ACC112 (cell line): ENCODE measurements around the gene FCHSD2.

ENCODE experiments used
- H2AFZ ChIP-seq: fragments of 200-600 bp; sonication (generic); one replicate; pipeline ENCODE4 v1.6.0; 2017; ENCODE audit warnings: antibody characterized with exemption, low read length; ENCODE audit not compliant: unreplicated experiment
- H3K27ac ChIP-seq: fragments of 200-600 bp; sonication (generic); 2 replicates; pipeline ENCODE4 v1.5.1; 2014; ENCODE audit warnings: low read depth, mild to moderate bottlenecking, antibody characterized with exemption, low read length, moderate library complexity
- H3K27me3 ChIP-seq: fragments of 200-600 bp; sonication (generic); 2 replicates; pipeline ENCODE4 v1.6.1; 2014; ENCODE audit warnings: mild to moderate bottlenecking, antibody characterized with exemption, low read length, moderate library complexity, mixed read lengths; ENCODE audit not compliant: insufficient read depth
- H3K36me3 ChIP-seq: fragments of 200-600 bp; sonication (generic); 2 replicates; pipeline ENCODE4 v1.6.1; 2016; ENCODE audit warnings: mild to moderate bottlenecking, antibody characterized with exemption, low read length, moderate library complexity, mixed read lengths; ENCODE audit not compliant: insufficient read depth
- H3K4me1 ChIP-seq: fragments of 200-600 bp; sonication (generic); one replicate; pipeline ENCODE4 v1.6.1; 2016; ENCODE audit warnings: low read length, mixed read lengths; ENCODE audit not compliant: insufficient read depth, unreplicated experiment, control insufficient read depth
- H3K4me3 ChIP-seq: fragments of 200-600 bp; sonication (generic); 2 replicates; pipeline ENCODE4 v1.5.1; 2014; ENCODE audit warnings: mild to moderate bottlenecking, low read depth, low read length
- H3K79me2 ChIP-seq: fragments of 200-600 bp; sonication (generic); one replicate; pipeline ENCODE4 v1.6.0; 2016; ENCODE audit warnings: low read length; ENCODE audit not compliant: control insufficient read depth, unreplicated experiment, insufficient read depth

Gene FCHSD2

DNA sequence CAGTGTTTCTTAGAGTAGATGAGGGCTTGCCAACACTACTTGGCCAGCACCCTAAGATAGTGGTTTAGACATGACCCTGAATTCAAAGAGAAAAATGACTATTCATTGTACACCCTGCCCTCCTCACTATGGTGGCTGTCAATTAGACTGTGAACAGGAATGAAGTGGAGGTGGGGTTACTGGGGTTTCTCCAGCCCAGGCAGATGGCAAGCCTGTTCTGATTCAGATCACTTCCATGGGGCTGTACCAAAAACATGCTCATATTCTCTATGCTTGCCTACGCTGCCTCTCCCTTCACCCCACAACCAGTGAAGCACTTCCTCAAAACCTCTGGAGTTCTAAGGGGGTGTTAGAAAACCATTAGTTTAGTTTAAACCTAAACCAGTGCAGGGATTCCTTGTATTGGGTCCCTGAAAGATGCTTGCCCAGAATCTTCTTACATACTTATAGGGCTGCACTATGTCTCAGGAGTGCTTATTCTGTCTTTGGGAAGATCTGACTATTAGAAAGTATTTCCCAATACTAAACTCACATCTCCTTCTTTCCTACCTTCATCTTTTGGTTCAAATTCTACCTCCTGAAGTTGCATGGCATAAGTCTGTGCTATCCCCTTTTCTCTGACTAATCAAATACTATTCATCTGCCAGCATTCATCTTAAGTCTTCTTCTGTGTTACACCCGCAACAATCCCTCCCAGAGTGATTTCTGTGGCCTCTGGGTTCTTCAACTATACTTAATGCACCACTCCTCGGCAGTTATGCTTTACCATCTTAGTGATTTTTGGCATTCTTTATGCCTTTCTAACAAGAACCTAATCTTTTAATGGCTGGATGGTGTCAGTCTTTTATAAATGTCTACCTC is 256.1 kb downstream of the FCHSD2 start:
- H3K4me1 ChIP-seq = no peaks in the 10 kb centered on the region
- H3K36me3 ChIP-seq = peaks cover 8% of the 10 kb centered on the region; the same call in 1 of the 2 replicates
- no peaks in the 10 kb centered on the region for H3K27me3 ChIP-seq
- H3K27ac ChIP-seq = no peak overlapping the region
- H3K79me2 ChIP-seq = no peaks in the 10 kb centered on the region
- no peak overlapping the region for H3K4me3 ChIP-seq
- H2AFZ ChIP-seq = no peak overlapping the region

DNA sequence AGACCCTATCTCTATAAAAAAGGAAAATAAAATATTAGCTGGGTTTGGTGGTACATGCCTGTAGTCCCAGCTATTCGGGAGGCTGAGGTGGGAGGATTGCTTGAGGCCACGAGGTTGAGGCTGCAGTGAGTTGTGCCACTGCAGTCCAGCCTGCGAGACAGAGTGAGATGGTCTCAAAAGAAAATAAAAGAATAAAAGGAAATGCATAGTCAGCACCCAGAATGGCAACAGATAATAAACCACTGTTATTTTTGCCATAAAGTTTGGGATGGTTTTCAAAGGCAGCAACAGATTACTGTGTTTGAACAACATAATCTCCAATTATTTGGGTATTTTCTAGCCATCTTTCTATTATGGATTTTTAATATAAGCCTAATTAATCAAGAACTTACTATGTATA is 266.0 kb downstream of the FCHSD2 start:
- Histone ChIP-seq H3K4me3 (no peak overlapping the region), H2AFZ (no peak overlapping the region), H3K27ac (no peak overlapping the region), H3K36me3 (no peaks in the 10 kb centered on the region), H3K4me1 (no peaks in the 10 kb centered on the region), H3K79me2 (no peaks in the 10 kb centered on the region), H3K27me3 (no peaks in the 10 kb centered on the region)

DNA sequence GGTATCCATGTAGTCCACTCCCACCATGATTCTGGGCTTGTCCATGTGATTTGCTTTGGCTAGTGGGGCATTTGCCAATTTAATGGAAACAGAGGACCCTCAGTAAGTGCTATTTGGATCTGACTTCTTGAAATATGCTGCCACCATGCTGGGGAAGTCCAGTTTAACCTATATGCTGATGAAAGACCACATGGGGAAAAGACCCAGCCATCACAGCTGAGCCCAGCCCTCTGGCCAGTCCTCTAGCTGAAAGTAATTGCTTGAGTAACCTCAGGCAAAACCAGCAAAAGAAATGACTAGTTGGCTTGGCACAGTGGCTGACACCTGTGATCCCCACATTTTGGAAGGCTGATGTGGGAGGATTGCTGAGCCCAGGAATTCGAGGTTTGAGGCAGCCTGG is 266.4 kb downstream of the FCHSD2 start:
- Histone ChIP-seq H3K27me3 (no peaks in the 10 kb centered on the region), H3K27ac (no peak overlapping the region), H3K4me3 (no peak overlapping the region), H3K36me3 (no peaks in the 10 kb centered on the region), H3K4me1 (no peaks in the 10 kb centered on the region), H3K79me2 (no peaks in the 10 kb centered on the region), H2AFZ (no peak overlapping the region)

DNA sequence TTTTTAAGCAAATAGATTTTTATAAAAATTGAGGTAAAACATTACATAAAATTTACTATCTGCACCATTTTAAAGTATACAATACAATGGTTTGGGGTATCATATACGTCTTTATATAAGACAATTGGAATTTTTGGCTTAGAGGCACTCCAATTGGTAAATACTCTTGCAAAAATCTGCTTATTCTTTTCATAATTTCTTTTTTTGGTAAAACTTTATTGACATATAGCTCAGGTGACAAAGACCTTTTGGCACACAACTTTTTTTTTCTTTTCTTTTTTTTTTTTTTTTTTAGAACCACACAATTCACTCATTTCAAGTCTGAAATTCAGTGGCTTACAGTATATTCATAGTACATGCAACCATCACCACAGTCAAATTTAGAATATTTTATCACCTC is 270.1 kb downstream of the FCHSD2 start:
- no peaks in the 10 kb centered on the region for H3K4me1 ChIP-seq
- no peak overlapping the region for H3K27ac ChIP-seq
- H3K27me3 ChIP-seq = no peaks in the 10 kb centered on the region
- no peaks in the 10 kb centered on the region for H3K79me2 ChIP-seq
- H2AFZ ChIP-seq = no peak overlapping the region
- no peak overlapping the region for H3K4me3 ChIP-seq
- H3K36me3 ChIP-seq = no peaks in the 10 kb centered on the region

DNA sequence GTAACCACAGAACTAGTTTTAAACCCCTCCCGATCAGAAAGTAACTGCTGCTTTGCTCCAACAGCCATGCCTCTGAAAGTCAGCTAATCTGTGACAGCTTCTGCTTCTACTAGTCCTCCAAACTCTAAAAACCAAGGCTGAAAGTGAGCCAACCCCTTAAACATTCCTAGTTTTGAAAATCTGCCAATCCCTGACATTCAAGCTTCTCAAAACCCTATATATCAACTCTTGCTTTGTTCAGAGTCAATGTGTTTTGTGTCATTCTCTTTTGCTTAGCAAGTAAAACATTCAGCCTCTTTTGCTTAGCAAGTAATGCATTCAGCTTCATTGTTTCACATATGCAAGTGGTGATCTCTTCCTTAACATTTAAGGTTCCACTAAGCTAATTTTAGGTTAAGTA is 271.0 kb downstream of the FCHSD2 start:
- Histone ChIP-seq H2AFZ (no peak overlapping the region), H3K4me3 (no peak overlapping the region), H3K27ac (no peak overlapping the region), H3K4me1 (peaks cover under 1% of the 10 kb centered on the region), H3K27me3 (no peaks in the 10 kb centered on the region), H3K36me3 (no peaks in the 10 kb centered on the region), H3K79me2 (no peaks in the 10 kb centered on the region)

DNA sequence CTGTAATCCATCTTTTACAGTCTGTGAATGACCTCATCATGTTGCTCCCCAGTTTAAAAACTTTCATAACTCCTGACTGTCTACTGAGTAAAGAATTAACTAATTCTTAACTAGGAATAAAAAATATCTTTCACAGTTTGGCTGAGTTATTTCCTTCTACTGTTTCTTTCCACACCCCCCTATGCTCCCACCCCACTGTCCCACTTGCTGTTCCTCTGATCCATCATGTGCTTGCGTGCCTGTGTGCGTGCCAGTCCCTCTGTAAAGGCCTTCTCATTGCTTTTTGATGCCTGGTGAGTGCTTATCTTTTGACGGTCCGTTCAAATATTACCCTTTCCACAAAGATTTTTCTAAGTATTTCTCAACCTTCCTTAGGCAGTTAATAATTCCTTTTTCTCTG is 272.3 kb downstream of the FCHSD2 start:
- no peaks in the 10 kb centered on the region for H3K27me3 ChIP-seq
- H2AFZ ChIP-seq = no peak overlapping the region
- no peak overlapping the region for H3K27ac ChIP-seq
- H3K4me3 ChIP-seq = no peak overlapping the region
- no peaks in the 10 kb centered on the region for H3K79me2 ChIP-seq
- H3K4me1 ChIP-seq = peaks cover 10% of the 10 kb centered on the region
- no peaks in the 10 kb centered on the region for H3K36me3 ChIP-seq

DNA sequence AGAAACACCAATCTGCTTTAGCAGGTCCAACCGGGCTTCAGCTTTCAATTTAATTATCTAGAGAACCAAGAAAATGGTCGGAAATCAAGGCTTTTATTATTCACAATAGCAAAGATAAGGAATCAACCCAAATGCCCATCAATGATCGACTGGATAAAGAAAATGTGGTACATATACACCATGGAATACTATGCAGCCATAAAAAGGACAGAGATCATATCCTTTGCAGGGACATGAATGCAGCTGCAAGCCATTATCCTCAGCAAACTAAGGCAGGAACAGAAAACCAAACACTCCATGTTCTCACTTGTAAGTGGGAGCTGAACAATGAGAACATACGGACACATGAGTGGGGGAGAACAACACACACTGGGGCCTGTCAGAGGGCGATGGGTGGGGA is 274.1 kb downstream of the FCHSD2 start:
- no peaks in the 10 kb centered on the region for H3K36me3 ChIP-seq

DNA sequence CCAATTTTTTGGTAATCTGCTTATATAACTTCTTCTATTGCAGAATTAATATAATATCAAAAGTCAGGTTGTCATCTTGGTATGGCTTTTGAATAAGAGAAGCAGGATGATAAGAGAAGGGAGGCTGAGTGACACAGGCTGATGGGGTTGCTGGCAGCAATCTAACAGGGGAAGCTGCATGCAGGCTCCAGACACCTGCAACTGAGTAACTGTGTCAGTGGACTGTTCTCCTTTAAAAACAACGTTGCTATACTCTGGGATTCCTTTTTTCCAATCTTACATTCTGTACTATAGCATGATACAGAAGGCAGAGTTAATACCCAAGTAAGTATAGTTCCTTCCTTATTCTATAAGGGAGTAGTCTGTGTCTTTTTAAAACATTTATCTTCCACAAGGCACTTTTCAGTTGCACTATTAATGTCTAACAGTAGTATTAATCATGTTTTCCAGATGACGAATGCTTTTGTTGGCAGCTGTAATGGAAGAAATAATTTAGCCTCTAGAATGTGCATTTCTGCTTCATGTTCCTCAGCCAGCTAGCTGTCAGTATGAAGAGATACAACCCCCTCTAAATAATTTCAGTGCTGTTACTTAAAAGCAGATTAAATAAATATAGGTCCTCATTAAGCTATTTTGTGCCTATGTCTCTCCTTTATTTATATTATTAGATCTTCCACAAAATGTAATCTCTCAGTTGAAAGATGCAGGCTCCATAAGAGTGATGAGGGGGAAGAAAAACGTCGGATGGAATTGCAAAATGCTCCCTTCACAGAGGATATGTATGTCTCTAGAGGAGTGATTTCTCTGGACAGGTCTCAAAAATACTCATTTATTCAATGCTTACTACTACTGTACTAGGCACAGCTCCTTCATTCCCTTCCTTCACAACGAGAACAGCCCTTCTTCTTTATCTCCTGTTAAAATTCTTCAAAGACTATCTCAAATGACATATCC is 277.1 kb downstream of the FCHSD2 start:
- Histone ChIP-seq H3K4me3 (peak overlapping the region; percentile 20), H3K36me3 (no peaks in the 10 kb centered on the region), H3K27me3 (no peaks in the 10 kb centered on the region), H3K79me2 (no peaks in the 10 kb centered on the region), H3K4me1 (peaks cover 17% of the 10 kb centered on the region), H2AFZ (no peak overlapping the region), H3K27ac (peak overlapping the region; percentile 57)

More for the DNA sequence above, 274.1 kb downstream of the FCHSD2 start:
- H3K27me3 ChIP-seq = no peaks in the 10 kb centered on the region
- H3K4me3 ChIP-seq = no peak overlapping the region
- no peak overlapping the region for H3K27ac ChIP-seq
- no peaks in the 10 kb centered on the region for H3K79me2 ChIP-seq
- H3K4me1 ChIP-seq = peaks cover 17% of the 10 kb centered on the region
- no peak overlapping the region for H2AFZ ChIP-seq

DNA sequence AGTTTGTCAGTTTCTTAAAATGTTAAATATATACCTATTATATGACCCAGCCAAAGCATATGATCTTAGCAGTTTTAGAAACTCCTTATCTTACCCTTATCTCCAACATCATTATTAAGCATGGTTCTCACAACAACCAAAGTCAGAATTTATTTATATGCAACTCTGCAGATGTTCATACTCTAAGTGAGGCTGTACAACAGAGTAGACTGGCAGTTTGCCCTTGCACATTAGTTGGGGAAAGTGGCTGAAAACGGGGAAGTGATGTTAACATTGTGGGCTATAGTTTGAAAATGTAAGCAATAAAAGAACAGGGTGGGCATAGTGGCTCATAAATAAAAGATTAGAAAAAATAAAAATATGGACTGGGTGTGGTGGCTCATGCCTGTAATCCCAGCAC is 278.2 kb downstream of the FCHSD2 start:
- Histone ChIP-seq H3K27me3 (no peaks in the 10 kb centered on the region), H3K4me3 (no peak overlapping the region), H3K4me1 (peaks cover 17% of the 10 kb centered on the region), H3K79me2 (no peaks in the 10 kb centered on the region), H3K27ac (no peak overlapping the region), H3K36me3 (no peaks in the 10 kb centered on the region), H2AFZ (no peak overlapping the region)

DNA sequence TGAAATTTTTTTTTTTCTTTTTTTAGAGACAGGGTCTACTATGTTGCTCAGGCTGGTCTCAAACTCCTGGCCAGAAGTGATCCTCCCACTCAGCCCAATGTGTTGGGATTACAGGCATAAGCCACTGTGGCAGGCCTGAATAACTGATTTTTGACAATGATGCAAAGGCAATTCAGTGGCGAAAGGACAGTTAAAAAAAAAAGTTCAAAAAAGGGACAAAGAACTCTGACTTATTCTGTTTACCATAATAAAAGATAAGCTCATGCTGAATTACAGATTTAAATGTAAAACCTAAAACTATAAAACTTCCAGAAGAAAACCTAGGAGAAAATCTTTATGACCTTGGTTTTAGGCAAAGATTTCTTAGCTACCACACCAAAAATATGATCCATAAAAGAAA is 279.0 kb downstream of the FCHSD2 start:
- Histone ChIP-seq H3K36me3 (no peaks in the 10 kb centered on the region), H3K4me1 (peaks cover 17% of the 10 kb centered on the region), H3K27me3 (no peaks in the 10 kb centered on the region), H2AFZ (no peak overlapping the region), H3K4me3 (no peak overlapping the region), H3K79me2 (no peaks in the 10 kb centered on the region), H3K27ac (no peak overlapping the region)
